Gastrocnemius medialis (tissue), 4 donors: ENCODE measurements around the gene LY6G5C.

Experiments
- CTCF ChIP-seq, 5 experiments: fragments of 450-650 bp in 3 of 5; fragments of 200-600 bp in 2 of 5; sonication (generic) in 2 of 5; IDR thresholded peaks in 4 of 5; conservative IDR thresholded peaks in 1 of 5; 1 replicate in 4 of 5; 2 replicates in 1 of 5; pipeline ENCODE4 v1.5.1; 2016 to 2019; ENCODE audit warnings: antibody characterized with exemption in 5 of 5, mild to moderate bottlenecking in 3 of 5, moderate library complexity in 3 of 5
- POLR2A ChIP-seq, 2 donors: fragments of 450-650 bp; IDR thresholded peaks; one replicate each; pipeline ENCODE4 v1.6.1; 2017; ENCODE audit warnings: antibody characterized with exemption in 2 of 2, mild to moderate bottlenecking in 2 of 2, moderate library complexity in 2 of 2

DNA sequence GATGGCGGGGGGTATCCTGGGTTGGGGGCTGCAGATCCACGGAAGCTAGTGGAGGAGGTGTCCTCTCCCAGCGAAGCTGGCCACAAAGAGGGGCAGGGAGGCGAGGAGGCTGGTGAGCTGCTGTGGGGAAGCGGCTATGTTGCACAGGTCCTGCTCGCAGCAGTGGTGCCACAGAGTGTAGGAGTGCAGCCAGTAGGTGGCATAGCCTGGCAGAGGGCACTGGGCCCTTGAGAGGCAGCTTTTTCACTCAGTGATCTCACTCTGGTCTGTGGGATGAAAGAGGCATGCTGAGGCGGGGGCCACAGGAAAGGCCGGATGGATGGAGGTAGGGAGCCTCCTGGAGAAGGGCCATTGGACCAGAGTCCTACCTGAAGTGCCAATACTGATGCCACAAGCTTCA, 31.4 kb upstream of the LY6G5C start:
- TF ChIP-seq CTCF (IDR thresholded peaks at IDR 0.05 in 4 of 5, conservative IDR thresholded peaks at IDR 0.05 in 1 of 5): no peak
- TF ChIP-seq POLR2A (IDR thresholded peaks at IDR 0.05): no peak
